HG03565 (cell line): ENCODE results near the gene SLC52A1.
A peak's percentile ranks its signal among the peaks of the same experiment; 100 is the strongest.
"Not testable (repeated sequence)": the region's sequence is repeated elsewhere in the genome, so short reads cannot be mapped to it uniquely, and the experiment has no call there.

ENCODE experiments used
- ATAC-seq: cut with Tn5 transposase; IDR thresholded peaks from one replicate; pipeline ENCODE4 v1.9.1; 2021; ENCODE audit warnings: mild to moderate bottlenecking, moderate library complexity; ENCODE audit not compliant: unreplicated experiment

The SLC52A1 gene

DNA sequence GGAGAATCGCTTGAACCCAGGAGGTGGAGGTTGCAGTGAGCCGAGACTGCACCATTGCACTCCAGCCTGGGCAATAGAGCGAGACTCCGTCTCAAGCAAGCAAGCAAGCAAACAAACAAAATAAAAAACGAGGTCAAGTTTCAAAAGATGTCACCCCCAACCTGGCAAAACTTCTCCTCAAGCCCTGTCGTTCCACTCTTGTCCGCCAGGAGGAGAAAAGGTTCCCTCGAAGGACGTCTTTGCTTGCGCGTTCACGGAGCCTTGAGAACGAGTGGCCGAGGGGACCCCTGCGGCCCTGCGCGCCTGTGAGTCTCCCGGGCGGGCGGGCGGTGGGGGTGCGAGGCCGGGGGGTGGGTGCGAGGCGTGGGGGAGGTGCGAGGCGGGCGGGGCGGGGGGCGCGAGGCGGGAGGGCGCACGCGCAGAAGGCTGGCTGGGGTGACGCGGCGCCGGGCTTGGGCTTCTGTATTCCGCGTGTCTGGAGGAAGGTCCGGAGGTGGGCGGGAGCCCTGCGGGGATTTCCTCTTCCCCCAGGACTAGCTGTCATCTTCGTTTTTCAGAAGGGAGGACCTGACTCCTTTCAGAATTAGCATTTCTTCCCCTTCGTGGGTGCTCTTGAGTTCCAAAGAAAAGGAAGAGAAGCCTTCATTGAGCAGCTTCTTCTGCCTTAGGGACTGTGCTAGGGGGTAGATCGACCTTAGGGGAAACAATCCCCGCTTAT lies 3.7 kb downstream of the SLC52A1 start:
- ATAC-seq, result peak; percentile 51

GRCh38 chr17:5030168-5030567 lies 5.1 kb downstream of the SLC52A1 start:
- ATAC-seq, result not testable (repeated sequence)

GRCh38 chr17:5027916-5028315 lies 7.3 kb downstream of the SLC52A1 start:
- no peak for ATAC-seq

- ATAC-seq, result no peak
Observed at GRCh38 chr17:5027299-5027698, 7.9 kb downstream of the SLC52A1 start.

- no peak for ATAC-seq
Observed at GRCh38 chr17:5024604-5025003, 10.6 kb downstream of the SLC52A1 start.

DNA sequence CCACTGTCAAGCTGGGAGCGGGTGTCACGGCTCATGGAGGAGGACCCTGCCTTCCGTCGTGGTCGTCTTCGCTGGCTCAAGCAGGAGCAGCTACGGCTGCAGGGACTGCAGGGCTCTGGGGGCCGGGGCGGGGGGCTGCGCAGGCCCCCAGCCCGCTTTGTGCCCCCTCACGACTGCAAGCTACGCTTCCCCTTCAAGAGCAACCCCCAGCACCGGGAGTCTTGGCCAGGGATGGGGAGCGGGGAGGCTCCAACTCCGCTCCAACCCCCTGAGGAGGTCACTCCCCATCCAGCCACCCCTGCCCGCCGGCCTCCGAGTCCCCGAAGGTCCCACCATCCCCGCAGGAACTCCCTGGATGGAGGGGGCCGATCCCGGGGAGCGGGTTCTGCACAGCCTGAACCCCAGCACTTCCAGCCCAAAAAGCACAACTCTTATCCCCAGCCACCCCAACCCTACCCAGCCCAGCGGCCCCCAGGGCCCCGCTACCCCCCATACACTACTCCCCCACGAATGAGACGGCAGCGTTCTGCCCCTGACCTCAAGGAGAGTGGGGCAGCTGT lies 11.6 kb downstream of the SLC52A1 start:
- ATAC-seq, result no peak

DNA sequence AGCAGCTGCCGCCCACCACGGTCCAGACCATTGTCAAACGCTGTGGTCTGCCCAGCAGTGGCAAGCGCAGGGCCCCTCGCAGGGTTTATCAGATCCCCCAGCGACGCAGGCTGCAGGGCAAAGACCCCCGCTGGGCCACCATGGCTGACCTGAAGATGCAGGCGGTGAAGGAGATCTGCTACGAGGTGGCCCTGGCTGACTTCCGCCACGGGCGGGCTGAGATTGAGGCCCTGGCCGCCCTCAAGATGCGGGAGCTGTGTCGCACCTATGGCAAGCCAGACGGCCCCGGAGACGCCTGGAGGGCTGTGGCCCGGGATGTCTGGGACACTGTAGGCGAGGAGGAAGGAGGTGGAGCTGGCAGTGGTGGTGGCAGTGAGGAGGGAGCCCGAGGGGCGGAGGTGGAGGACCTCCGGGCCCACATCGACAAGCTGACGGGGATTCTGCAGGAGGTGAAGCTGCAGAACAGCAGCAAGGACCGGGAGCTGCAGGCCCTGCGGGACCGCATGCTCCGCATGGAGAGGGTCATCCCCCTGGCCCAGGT lies 13.0 kb downstream of the SLC52A1 start:
- ATAC-seq, result no peak

- ATAC-seq, result no peak
Observed at GRCh38 chr17:5020502-5021023, 14.7 kb downstream of the SLC52A1 start.

DNA sequence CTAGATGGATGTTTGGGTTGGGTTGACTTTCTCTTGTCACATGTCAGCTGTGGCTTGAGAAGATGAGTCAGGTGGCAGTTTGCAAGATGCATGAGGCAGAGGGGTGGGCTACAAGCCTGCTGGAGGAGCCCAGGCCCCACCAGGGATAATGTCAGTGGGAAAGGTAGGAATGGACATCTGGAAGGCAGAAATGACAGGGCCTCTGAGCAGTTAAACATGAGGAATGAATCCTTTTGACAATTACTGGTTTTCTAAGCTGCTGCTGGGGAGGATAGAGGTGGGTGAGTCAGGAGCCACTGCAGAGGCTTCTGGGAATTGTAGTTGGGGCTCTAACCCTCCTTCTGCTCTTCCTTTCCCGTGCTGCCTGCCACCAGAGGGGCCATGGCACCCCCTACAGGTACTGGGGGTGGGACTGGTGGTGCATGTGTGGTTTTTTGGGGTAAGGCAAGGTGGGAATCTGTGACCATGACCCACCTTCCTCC lies 15.7 kb downstream of the SLC52A1 start:
- no peak for ATAC-seq

DNA sequence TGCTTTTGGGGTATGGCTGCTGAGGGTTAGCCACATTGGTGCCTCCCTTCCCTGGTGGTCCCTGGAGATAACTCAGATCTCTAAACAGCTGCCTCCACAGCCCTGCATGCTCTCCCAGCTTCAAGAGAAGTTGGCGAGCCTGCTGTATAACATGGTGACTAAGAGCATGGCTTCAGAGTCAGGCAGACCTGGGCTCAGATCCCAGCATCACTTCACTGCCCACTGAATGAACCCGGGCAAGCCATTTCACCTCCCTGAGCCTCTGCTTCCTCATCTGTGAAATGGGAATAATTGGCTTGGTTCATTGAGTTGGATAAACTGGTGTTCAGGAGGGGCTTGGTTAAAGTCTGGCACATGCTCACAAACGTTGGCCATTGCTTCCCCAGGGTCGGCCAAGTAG lies 20.9 kb downstream of the SLC52A1 start:
- ATAC-seq, result no peak

GRCh38 chr17:5011928-5012327 lies 23.3 kb downstream of the SLC52A1 start:
- ATAC-seq, result no peak

GRCh38 chr17:5003214-5003867 lies 31.9 kb downstream of the SLC52A1 start:
- ATAC-seq, result no peak

DNA sequence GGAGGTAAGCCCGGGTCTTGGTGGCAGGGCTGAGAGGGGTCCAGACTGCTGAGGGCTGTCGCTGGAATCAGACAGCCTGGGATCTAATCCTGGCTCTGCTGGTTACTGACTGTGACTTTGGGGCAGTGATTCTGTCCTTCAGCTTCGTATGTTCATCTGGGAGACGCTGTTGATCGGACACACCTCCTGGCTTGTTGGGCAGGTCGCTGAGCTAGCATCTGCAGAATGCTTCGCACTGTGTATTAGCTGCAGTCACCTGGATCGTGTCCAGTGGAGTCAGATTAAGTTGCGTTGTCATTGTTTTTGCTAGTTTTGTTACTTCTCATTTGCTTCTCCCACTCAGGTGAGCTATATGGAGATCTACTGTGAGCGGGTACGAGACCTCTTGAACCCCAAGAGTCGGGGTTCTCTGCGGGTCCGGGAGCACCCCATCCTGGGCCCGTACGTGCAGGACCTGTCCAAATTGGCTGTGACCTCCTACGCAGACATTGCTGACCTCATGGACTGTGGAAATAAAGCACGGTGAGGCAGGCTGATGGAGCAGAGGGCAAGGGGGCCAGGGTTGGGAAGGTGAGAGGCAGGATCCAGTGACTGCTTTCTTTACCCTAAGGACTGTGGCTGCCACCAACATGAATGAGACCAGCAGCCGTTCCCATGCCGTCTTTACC lies 33.0 kb downstream of the SLC52A1 start:
- ATAC-seq, result no peak

DNA sequence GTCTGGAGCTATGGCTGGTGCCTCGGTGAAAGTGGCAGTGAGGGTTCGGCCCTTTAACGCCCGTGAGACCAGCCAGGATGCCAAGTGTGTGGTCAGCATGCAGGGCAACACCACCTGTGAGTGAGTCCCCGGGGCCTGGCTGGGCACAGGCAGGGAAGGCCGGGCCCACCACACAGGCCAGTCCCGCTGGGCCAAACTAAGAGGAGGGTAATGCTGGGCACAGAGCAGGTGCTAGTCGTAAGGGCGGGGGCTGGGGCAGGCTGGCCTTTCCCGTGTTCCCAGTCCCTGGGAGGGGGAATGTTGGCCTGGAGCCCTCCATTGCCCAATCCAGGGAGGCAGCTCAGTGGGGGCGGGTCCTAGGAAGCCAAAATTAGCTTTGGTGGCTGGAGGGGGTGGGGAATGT lies 35.0 kb downstream of the SLC52A1 start:
- no peak for ATAC-seq

GRCh38 chr17:4999430-5000093 lies 35.7 kb downstream of the SLC52A1 start:
- no peak for ATAC-seq

- no peak for ATAC-seq
Observed at GRCh38 chr17:4998732-4999429, 36.3 kb downstream of the SLC52A1 start.

GRCh38 chr17:4998027-4998731 lies 37.0 kb downstream of the SLC52A1 start:
- peak; percentile 11 for ATAC-seq

- ATAC-seq, result peak; percentile 81
Observed at GRCh38 chr17:4997302-4998026, 37.8 kb downstream of the SLC52A1 start, which contains the start of the genes INCA1 and KIF1C. INCA1 (minus strand) TSS chr17:4997522; CDS start chr17:4994437, 3,085 bp downstream. KIF1C (plus strand) TSS chr17:4997950; CDS start chr17:5000247, 2,297 bp downstream.
